Measurements from ENCODE around the gene RSPH4A.

DNA sequence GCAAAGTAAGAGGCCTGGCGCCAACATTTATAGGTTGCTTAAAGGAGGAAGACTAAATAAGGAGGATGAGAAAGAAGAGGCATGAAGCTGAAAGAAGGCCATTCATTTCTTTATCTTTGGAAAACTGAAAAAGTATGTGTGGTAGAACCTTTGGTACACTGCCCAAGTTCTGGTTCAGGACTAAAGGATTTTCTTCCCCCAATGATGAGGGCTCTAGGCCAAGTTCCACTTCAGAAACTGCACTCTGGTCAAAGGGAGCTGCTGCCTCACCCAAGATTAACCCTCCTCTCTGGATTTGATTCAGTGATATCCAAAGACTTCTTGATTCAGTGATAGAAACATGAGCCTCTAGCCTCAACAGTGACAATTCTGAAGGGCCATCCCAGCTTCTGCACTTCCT is 59.7 kb downstream of the RSPH4A start:
- TF ChIP-seq, protein P1, sequence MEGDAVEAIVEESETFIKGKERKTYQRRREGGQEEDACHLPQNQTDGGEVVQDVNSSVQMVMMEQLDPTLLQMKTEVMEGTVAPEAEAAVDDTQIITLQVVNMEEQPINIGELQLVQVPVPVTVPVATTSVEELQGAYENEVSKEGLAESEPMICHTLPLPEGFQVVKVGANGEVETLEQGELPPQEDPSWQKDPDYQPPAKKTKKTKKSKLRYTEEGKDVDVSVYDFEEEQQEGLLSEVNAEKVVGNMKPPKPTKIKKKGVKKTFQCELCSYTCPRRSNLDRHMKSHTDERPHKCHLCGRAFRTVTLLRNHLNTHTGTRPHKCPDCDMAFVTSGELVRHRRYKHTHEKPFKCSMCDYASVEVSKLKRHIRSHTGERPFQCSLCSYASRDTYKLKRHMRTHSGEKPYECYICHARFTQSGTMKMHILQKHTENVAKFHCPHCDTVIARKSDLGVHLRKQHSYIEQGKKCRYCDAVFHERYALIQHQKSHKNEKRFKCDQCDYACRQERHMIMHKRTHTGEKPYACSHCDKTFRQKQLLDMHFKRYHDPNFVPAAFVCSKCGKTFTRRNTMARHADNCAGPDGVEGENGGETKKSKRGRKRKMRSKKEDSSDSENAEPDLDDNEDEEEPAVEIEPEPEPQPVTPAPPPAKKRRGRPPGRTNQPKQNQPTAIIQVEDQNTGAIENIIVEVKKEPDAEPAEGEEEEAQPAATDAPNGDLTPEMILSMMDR (optimal IDR thresholded peaks at IDR 0.05 in 1 of 3, IDR thresholded peaks at IDR 0.05 in 1 of 3, conservative IDR thresholded peaks at IDR 0.05 in 1 of 3; ENCODE audit: extremely low read depth in 1 of 3, insufficient read depth in 2 of 3, low read length in 3 of 3), result no peak
- no peak for TF ChIP-seq EZH2 (IDR thresholded peaks at IDR 0.05; ENCODE audit: low read length)

Data from keratinocyte (primary cell).